HCT116 (cell line): Measurements from ENCODE around the gene SMIM11. TPM values are rescaled to one million over a fixed set of nuclear protein-coding genes. Genes with fewer than 3 reads are reported as not detected.

Source experiments
- ATAC-seq: fragments of 200-7000 bp; cut with Tn5 transposase; 2 replicates; pipeline ENCODE4 v1.9.1; 2020; ENCODE audit warnings: mild to moderate bottlenecking, moderate library complexity
- BruUV-seq: library from RNA; stranded (reverse); fragments of 400-500 nt; replicated peaks from 2 replicates; lab custom pipeline; 2021; lab: Mats Ljungman, UMichigan
- CTCF ChIA-PET: fragments of 300-600 bp; sonication (Branson Sonifier 250); formaldehyde crosslinking; loops from one replicate; lab custom pipeline; 2021; ENCODE audit warnings: antibody characterized with exemption; lab: Charles Lee
- POLR2A ChIA-PET: fragments of 300-600, 350-600 bp; sonication (Branson Sonifier 250); formaldehyde crosslinking; loops from one replicate; lab custom pipeline; 2021; ENCODE audit warnings: antibody characterized with exemption; lab: Charles Lee
- RAD21 ChIA-PET, 2 experiments: fragments of 300-600 bp; sonication (Branson Sonifier 250); formaldehyde crosslinking; loops; one replicate each; lab custom pipeline; 2023; ENCODE audit warnings: low total read pairs in 2 of 2; ENCODE audit not compliant: uncharacterized antibody in 2 of 2, unreplicated experiment in 2 of 2, low non-redundant PET in 1 of 2; lab: Charles Lee
- DNase-seq: peaks from one replicate; pipeline ENCODE4 v3.0.0-alpha.2; 2010; ENCODE audit warnings: low read depth, low spot score
- H2AFZ ChIP-seq: fragments of 200-600 bp; shearing (Covaris generic), sonication (generic); 2 replicates; pipeline ENCODE4 v1.6.1; 2017; ENCODE audit warnings: low read depth, mixed run types, mixed read lengths, antibody characterized with exemption, low read length; ENCODE audit not compliant: poor library complexity, severe bottlenecking
- H3K27ac ChIP-seq: 2 replicates; pipeline ENCODE4 v1.5.1; 2012; ENCODE audit warnings: low read depth, low read length
- H3K27me3 ChIP-seq: fragments of 200-600 bp; sonication (generic); 2 replicates; pipeline ENCODE4 v1.6.1; 2016; ENCODE audit warnings: mixed run types, low read length, mixed read lengths; ENCODE audit not compliant: insufficient read depth
- H3K36me3 ChIP-seq, 2 experiments: fragments of 200-500 bp in 1 of 2; fragments of 200-600 bp in 1 of 2; sonication (Bioruptor generic) in 1 of 2; sonication (generic) in 1 of 2; 2 replicates each; pipeline versions ENCODE4 v1.5.1 to v1.6.1; 2014 to 2016; ENCODE audit warnings: low read length in 2 of 2, inconsistent platforms in 1 of 2, mixed read lengths in 1 of 2, mixed run types in 1 of 2; ENCODE audit not compliant: insufficient read depth in 2 of 2, control insufficient read depth in 1 of 2
- H3K4me1 ChIP-seq, 2 experiments: fragments of 200-600 bp in 1 of 2; sonication (generic) in 1 of 2; 2 replicates each; pipeline versions ENCODE4 v1.5.1 to v1.6.1; 2012 to 2017; ENCODE audit warnings: low read length in 2 of 2, inconsistent platforms in 1 of 2, mild to moderate bottlenecking in 1 of 2, mixed read lengths in 1 of 2, mixed run types in 1 of 2, moderate library complexity in 1 of 2; ENCODE audit not compliant: insufficient read depth in 2 of 2, control insufficient read depth in 1 of 2
- H3K4me2 ChIP-seq: fragments of 200-600 bp; sonication (generic); 2 replicates; pipeline ENCODE4 v1.6.1; 2017; ENCODE audit warnings: mixed run types, low read length, mixed read lengths
- H3K4me3 ChIP-seq, 2 experiments: fragments of 200-600 bp in 1 of 2; sonication (generic) in 1 of 2; replicated peaks in 1 of 2; 2 replicates each; pipeline ENCODE4 v1.5.1; 2011 to 2016; ENCODE audit warnings: low read length in 2 of 2, control low read depth in 1 of 2, low read depth in 1 of 2, mild to moderate bottlenecking in 1 of 2, mixed read lengths in 1 of 2, mixed run types in 1 of 2
- H3K79me2 ChIP-seq: fragments of 200-600 bp; sonication (generic); 2 replicates; pipeline ENCODE4 v1.6.1; 2017; ENCODE audit warnings: mild to moderate bottlenecking, mixed run types, low read length, moderate library complexity, mixed read lengths; ENCODE audit not compliant: insufficient read depth
- H3K9ac ChIP-seq: fragments of 200-600 bp; sonication (generic); 2 replicates; pipeline ENCODE4 v1.6.1; 2016; ENCODE audit warnings: low read length, mixed read lengths
- H3K9me2 ChIP-seq: fragments of 200-600 bp; sonication (generic), shearing (Covaris generic); 2 replicates; pipeline ENCODE4 v1.6.1; 2017; ENCODE audit warnings: mixed run types, mild to moderate bottlenecking, moderate library complexity; ENCODE audit not compliant: insufficient read depth
- H3K9me3 ChIP-seq, 2 experiments: fragments of 200-500 bp in 1 of 2; fragments of 200-600 bp in 1 of 2; sonication (Bioruptor generic) in 1 of 2; sonication (generic) in 1 of 2; 2 replicates each; pipeline ENCODE4 v1.6.1; 2014 to 2017; ENCODE audit warnings: low read length in 2 of 2, mixed read lengths in 2 of 2, inconsistent platforms in 1 of 2, low read depth in 1 of 2, mild to moderate bottlenecking in 1 of 2, mixed run types in 1 of 2, moderate library complexity in 1 of 2; ENCODE audit not compliant: control insufficient read depth in 1 of 2, insufficient read depth in 1 of 2
- H4K20me1 ChIP-seq: fragments of 200-600 bp; sonication (generic), shearing (Covaris generic); 2 replicates; pipeline ENCODE4 v1.6.1; 2017; ENCODE audit warnings: mixed run types, mild to moderate bottlenecking, moderate library complexity; ENCODE audit not compliant: insufficient read depth
- CBX3 ChIP-seq: IDR thresholded peaks from 2 replicates; pipeline ENCODE4 v1.6.1; 2012; ENCODE audit warnings: low read depth
- CEBPB ChIP-seq: IDR thresholded peaks from 2 replicates; pipeline ENCODE4 v1.6.1; 2012; ENCODE audit warnings: low read depth
- EZH2phosphoT487 ChIP-seq: fragments of 200-600 bp; IDR thresholded peaks from 2 replicates; pipeline ENCODE4 v1.6.1; 2018; ENCODE audit warnings: antibody characterized with exemption, borderline replicate concordance
- FOSL1 ChIP-seq: IDR thresholded peaks from 2 replicates; pipeline ENCODE4 v1.6.1; 2012; ENCODE audit warnings: low read depth
- JUND ChIP-seq: IDR thresholded peaks from 2 replicates; pipeline ENCODE4 v1.6.1; 2012
- POLR2A ChIP-seq: IDR thresholded peaks from 2 replicates; pipeline ENCODE4 v1.7.0; 2011; ENCODE audit warnings: borderline replicate concordance; ENCODE audit not compliant: insufficient read depth, insufficient read length; ENCODE audit errors: extremely low read depth
- POLR2AphosphoS5 ChIP-seq: IDR thresholded peaks from 2 replicates; pipeline ENCODE4 v1.6.1; 2011; ENCODE audit warnings: mild to moderate bottlenecking, low read depth, low read length, moderate library complexity
- RAD21 ChIP-seq: IDR thresholded peaks from 2 replicates; pipeline ENCODE4 v1.6.1; 2012; ENCODE audit warnings: low read depth, mild to moderate bottlenecking
- SP1 ChIP-seq: IDR thresholded peaks from 2 replicates; pipeline ENCODE4 v1.6.1; 2012; ENCODE audit warnings: low read depth
- TCF7L2 ChIP-seq: IDR thresholded peaks from 2 replicates; pipeline ENCODE4 v1.7.0; 2011; ENCODE audit warnings: borderline replicate concordance, inconsistent platforms; ENCODE audit not compliant: insufficient read depth, insufficient read length; ENCODE audit errors: extremely low read depth
- YY1 ChIP-seq: IDR thresholded peaks from 2 replicates; pipeline ENCODE4 v1.6.1; 2011; ENCODE audit warnings: low read length, low read depth, moderate library complexity, mild to moderate bottlenecking; ENCODE audit not compliant: insufficient replicate concordance; ENCODE audit errors: extremely low read depth
- ZNF274 ChIP-seq: fragments of 200-500 bp; sonication (Bioruptor generic); IDR thresholded peaks from 2 replicates; pipeline ENCODE4 v1.6.1; 2014; ENCODE audit warnings: mild to moderate bottlenecking, low read depth, low read length, inconsistent platforms
- intact Hi-C: fragments of 100-400 bp; cut with micrococcal nuclease; formaldehyde crosslinking; loops from 2 replicates; pipeline ENCODE4 v1.10.0; 2022
- total RNA-seq: library from RNA; stranded (reverse); gene quantifications from one replicate; pipeline ENCODE4 v1.2.1, GENCODE V29; 2021; ENCODE audit not compliant: unreplicated experiment
- TF ChIP-seq, protein P1 (sequence below), 3 experiments: fragments of 200-600 bp in 1 of 3; sonication (generic) in 1 of 3; IDR thresholded peaks in 2 of 3; conservative IDR thresholded peaks in 1 of 3; 2 replicates each; pipeline ENCODE4 v1.5.1; 2012 to 2017; ENCODE audit warnings: low read depth in 2 of 3, low read length in 2 of 3, antibody characterized with exemption in 1 of 3, borderline replicate concordance in 1 of 3, control low read depth in 1 of 3, mild to moderate bottlenecking in 1 of 3, mixed read lengths in 1 of 3, mixed run types in 1 of 3, moderate library complexity in 1 of 3; ENCODE audit not compliant: insufficient read depth in 1 of 3
- TF ChIP-seq, protein P2 (sequence below): IDR thresholded peaks from 2 replicates; pipeline ENCODE4 v1.6.1; 2012

The SMIM11 gene
- total RNA-seq, 1 experiment from 2014 or later: 18.9 TPM

DNA sequence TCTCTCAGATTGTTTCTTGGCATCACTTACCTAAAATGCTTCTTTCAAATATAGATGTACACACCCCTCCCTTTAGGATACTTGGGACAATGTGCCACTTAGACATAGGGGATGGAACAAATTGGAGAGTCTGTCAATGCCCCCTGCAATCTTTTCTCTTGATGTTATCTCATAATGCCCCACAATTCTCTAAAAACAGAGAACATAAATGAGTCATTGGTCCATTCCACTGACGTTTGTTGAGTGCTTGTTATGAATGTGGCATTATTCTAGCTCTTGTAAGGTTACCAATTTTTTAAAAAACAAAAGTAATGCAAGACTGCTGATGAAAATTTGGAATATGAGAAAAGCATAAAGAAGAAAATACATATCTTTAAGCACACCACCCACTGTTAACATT is 5.6 kb upstream of the SMIM11 start:
- Histone ChIP-seq H3K4me1 (peaks cover 0 to 3% of the 10 kb centered on the region in 2 experiments; a peak in 2 of 4 replicates), H3K9me3 (no peaks in the 10 kb centered on the region), H3K27me3 (no peaks in the 10 kb centered on the region), H2AFZ (no peak overlapping the region), H3K36me3 (no peaks in the 10 kb centered on the region), H3K4me2 (no peak overlapping the region), H4K20me1 (no peaks in the 10 kb centered on the region), H3K9me2 (no peaks in the 10 kb centered on the region), H3K27ac (no peak overlapping the region), H3K79me2 (no peaks in the 10 kb centered on the region), H3K9ac (no peak overlapping the region), H3K4me3 (no peak overlapping the region)
- no peak for DNase-seq
- BruUV-seq: no TSS peak
- RAD21 ChIA-PET: no interaction called here
- no peak for ATAC-seq
- CTCF ChIA-PET: no interaction called here
- intact Hi-C loops: no loop called here
- no peak for TF ChIP-seq CBX3
- TF ChIP-seq POLR2AphosphoS5: no peak
- TF ChIP-seq POLR2A: no peak
- no peak for TF ChIP-seq SP1
- no peak for TF ChIP-seq EZH2phosphoT487
- no peak for TF ChIP-seq FOSL1
- TF ChIP-seq CEBPB: no peak
- no peak for TF ChIP-seq JUND
- no peak for TF ChIP-seq RAD21
- TF ChIP-seq TCF7L2: no peak
- TF ChIP-seq, protein P1, sequence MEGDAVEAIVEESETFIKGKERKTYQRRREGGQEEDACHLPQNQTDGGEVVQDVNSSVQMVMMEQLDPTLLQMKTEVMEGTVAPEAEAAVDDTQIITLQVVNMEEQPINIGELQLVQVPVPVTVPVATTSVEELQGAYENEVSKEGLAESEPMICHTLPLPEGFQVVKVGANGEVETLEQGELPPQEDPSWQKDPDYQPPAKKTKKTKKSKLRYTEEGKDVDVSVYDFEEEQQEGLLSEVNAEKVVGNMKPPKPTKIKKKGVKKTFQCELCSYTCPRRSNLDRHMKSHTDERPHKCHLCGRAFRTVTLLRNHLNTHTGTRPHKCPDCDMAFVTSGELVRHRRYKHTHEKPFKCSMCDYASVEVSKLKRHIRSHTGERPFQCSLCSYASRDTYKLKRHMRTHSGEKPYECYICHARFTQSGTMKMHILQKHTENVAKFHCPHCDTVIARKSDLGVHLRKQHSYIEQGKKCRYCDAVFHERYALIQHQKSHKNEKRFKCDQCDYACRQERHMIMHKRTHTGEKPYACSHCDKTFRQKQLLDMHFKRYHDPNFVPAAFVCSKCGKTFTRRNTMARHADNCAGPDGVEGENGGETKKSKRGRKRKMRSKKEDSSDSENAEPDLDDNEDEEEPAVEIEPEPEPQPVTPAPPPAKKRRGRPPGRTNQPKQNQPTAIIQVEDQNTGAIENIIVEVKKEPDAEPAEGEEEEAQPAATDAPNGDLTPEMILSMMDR (IDR thresholded peaks at IDR 0.05 in 2 of 3, conservative IDR thresholded peaks at IDR 0.05 in 1 of 3; ENCODE audit: borderline replicate concordance in 1 of 3, insufficient read depth in 1 of 3, low read depth in 2 of 3, low read length in 2 of 3): no peak
- no peak for TF ChIP-seq YY1
- TF ChIP-seq, protein P2, sequence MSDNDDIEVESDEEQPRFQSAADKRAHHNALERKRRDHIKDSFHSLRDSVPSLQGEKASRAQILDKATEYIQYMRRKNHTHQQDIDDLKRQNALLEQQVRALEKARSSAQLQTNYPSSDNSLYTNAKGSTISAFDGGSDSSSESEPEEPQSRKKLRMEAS: no peak
- no peak for TF ChIP-seq ZNF274
- POLR2A ChIA-PET: no interaction called here
